Activated naive CD4-positive, alpha-beta T cell treated with anti-CD3 and anti-CD28 coated beads, Interleukin-2, amount 50 U/mL, for 16 hours (primary cell): Measurements from ENCODE around the gene TSHB.
"Not testable (repeated sequence)": the region's sequence is repeated elsewhere in the genome, so short reads cannot be mapped to it uniquely, and the experiment has no call there.

ENCODE experiments used
- DNase-seq: peaks from one replicate; pipeline ENCODE4 v3.0.0-alpha.2; 2020

Gene TSHB

DNA sequence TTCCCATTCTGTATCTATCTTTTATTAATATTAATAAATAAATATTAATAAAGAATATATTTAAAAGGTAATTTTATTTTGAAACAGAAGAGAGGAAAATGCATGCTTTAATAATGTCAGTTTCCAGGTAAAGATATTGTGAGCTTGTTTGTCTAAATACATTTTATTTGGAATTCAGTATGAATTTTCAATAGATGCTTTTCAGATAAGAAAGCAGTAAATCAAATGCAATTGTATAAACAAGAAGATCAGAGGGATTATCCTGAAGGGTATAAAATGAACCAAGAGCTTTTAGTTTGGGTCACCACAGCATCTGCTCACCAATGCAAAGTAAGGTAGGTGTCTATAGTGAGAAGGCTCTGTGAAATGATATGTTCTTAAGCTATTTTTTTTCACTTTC, at the start of gene TSHB:
TSHB (plus strand) TSS at position 301 of the 400 bp plus-strand sequence. CDS start 3,537 bp downstream, outside the sequence.
- no peak for DNase-seq

DNA sequence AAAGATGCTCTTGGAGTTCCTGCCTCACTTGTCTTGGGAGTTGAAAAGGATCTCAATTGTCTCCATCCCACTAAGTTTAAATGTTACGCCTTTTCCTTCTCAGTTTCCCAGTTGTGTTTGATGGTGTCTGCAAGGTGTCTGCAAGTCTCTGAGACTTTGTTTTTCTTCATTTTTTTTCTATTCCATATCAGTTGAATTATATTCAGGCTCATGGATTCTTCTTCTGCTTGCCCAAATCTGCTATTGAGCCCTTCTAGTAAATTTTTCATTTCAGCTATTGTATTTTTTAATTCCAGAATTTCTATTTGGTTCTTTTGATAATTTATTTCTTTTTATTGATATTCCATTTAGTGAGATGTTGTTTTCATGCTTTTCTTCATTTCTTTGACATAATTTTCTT, 47.4 kb upstream of the TSHB start:
- no peak for DNase-seq

DNA sequence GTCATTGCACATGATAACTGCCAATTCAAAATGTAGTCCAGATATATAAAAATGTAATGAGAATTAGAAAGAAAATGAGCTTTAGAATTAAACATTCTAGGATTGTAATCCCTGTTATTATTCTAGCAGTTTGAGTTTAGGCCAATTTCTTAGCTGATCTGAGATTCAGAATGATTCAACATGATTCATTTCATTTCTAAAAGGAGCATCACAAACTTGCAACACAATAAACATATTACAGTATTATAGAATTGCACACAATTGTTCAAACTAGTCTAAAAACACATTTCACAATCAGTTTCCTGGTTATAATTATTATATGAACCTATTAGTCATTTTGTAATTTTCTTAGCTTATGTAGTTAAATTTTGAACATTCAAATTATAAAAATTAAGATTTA, 43.3 kb upstream of the TSHB start:
- no peak for DNase-seq

DNA sequence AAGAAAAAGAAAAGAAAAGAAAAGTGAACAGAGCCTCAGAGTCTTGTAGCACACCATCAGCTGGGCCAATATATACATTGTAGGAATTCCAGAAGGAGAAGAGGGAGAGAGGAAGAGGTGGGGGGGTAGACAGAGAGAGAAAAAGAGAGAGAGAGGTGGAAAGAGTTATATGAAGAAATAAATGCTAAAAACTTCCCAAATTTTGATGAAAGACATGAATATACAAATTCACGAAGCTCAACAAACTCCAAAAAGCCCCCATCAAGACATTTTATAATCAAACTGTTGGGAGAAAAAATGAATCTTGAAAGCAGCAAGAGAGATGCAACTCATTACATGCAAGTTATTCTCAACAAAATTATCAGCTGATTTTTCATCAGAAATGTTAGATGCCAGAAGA, 41.5 kb upstream of the TSHB start:
- no peak for DNase-seq

GRCh38 chr1:114997510-114998289, 31.9 kb upstream of the TSHB start:
- no peak for DNase-seq

GRCh38 chr1:115006191-115006590, 23.4 kb upstream of the TSHB start:
- no peak for DNase-seq

GRCh38 chr1:115012006-115012405, 17.6 kb upstream of the TSHB start:
- DNase-seq: no peak

DNA sequence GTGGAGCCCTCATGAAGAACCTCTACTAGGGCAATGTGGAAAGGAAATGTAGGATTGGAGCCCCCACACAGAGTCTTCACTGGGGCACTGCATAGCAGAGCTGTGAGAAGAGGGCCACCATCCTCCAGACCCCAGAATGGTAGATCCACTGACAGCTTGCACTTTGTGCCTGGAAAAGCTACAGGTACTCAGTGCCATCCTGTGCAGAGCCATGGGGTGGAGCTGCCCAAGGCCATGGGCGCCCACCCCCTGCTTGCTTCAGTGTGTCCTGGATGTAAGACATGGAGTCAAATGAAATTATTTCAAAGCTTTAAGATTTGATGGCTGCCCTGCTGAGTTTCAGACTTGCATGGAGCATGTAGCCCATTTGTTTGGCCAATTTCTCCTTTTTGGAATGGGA, 17.2 kb upstream of the TSHB start:
- no peak for DNase-seq

DNA sequence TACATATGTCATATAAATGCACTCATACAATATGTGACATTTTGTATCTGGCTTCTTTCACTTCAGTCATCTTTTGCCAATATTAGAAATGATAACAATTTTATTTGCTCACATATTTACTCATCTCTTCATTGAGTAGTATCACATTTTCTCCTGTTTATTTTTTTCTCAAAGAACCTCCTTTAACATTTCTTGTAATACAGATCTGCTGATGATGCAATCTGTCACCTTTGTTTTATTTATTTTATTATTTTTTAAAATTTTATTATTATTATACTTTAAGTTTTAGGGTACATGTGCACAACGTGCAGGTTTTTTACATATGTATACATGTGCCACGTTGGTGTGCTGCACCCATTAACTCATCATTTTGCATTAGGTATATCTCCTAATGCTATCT, 15.8 kb upstream of the TSHB start:
- DNase-seq: no peak

DNA sequence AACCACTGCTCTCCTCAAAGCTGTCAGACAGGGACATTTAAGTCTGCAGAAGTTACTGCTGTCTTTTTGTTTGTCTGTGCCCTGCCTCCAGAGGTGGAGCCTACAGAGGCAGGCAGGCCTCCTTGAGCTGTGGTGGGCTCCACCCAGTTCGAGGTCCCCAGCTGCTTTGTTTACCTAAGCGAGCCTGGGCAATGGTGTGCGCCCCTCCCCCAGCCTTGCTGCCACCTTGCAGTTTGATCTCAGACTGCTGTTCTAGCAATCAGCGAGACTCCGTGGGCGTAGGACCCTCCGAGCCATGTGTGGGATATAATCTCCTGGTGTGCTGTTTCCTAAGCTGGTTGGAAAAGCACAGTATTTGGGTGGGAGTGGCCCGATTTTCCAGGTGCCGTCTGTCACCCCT, 10.1 kb upstream of the TSHB start:
- not testable (repeated sequence) for DNase-seq

GRCh38 chr1:115021145-115021544, 8.5 kb upstream of the TSHB start:
- DNase-seq: no peak

DNA sequence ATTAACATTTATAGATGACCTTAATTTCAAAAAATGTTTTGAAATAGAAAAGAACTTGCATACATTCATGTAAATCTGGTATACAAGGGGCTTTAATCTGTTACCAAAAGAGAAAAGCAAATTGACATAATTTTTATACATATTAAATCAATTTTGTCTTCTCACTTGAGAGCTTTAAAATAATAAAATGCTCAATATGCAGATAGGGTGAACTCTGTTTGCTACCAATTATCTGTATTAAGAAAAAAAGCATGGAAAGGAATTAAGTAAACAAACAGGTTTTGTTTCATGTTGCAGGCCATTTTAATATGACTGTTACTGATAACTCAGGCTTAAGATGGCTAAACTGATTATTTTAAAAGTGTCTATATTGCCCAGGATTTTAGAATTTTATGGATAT, 6.0 kb upstream of the TSHB start:
- DNase-seq: no peak

DNA sequence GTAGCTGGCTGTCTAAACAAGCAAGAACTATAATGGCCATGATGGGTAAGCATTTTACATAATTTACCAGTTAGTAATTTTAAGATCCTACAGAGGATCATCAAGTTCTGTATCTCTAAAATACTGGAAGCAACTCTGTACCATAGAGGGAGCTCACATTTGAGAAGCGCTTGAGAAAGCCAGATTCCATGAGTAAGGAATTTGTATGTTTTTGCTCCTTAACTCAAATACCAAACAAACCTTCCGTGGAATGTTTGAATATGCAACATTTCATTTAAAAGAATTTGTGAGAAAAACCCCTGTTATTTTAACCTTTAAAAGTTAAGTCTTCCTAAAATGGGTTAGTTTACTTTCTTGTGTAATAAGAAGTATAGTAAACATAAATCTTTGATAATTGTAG, 2.0 kb downstream of the TSHB start:
- no peak for DNase-seq

GRCh38 chr1:115035652-115036051, 6.0 kb downstream of the TSHB start:
- DNase-seq: no peak

GRCh38 chr1:115036814-115037507, 7.3 kb downstream of the TSHB start:
- no peak for DNase-seq

GRCh38 chr1:115040501-115040900, 10.9 kb downstream of the TSHB start:
- DNase-seq: no peak

- no peak for DNase-seq
Measured at GRCh38 chr1:115041654-115042053, 12.0 kb downstream of the TSHB start.

DNA sequence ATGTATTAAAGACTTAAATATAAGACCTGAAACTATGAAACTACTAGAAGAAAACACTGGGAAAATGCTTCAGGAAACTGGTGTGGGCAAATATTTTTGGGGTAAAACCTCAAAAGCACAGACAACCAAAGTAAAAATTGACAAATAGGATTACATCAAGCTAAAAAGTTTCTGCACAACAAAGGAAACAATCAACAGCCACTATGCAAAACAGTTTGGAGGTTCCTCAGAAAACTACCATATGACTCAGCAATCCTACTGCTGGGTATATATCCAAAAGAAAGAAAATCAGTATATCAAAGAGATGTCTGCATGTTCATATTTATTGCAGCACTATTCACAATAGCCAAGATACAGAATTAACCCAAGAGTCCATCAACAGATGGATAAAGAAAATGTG, 17.1 kb downstream of the TSHB start:
- DNase-seq: no peak

DNA sequence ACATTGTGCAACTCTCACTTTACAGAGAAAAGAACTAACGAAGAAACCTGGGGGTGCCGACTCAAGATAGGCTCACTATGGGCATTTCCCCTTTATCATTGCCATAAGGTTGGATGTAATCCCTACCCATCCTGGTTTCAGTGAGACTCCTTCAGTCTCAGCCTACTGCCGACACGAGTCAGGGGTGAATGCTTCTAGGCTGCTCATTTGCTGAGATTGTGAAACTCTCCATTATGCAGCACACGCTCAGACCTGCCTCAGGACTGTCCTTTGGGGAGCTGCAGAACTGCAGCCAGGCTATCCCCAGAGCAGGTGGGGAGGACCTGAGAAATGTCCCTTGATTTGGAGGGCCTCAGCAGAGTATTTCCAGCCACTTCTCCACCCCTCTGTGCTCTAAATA, 22.2 kb downstream of the TSHB start:
- no peak for DNase-seq

GRCh38 chr1:115052454-115053083, 22.9 kb downstream of the TSHB start:
- peak; percentile 58 for DNase-seq

- DNase-seq: no peak
Measured at GRCh38 chr1:115056395-115056798, 26.8 kb downstream of the TSHB start.

DNA sequence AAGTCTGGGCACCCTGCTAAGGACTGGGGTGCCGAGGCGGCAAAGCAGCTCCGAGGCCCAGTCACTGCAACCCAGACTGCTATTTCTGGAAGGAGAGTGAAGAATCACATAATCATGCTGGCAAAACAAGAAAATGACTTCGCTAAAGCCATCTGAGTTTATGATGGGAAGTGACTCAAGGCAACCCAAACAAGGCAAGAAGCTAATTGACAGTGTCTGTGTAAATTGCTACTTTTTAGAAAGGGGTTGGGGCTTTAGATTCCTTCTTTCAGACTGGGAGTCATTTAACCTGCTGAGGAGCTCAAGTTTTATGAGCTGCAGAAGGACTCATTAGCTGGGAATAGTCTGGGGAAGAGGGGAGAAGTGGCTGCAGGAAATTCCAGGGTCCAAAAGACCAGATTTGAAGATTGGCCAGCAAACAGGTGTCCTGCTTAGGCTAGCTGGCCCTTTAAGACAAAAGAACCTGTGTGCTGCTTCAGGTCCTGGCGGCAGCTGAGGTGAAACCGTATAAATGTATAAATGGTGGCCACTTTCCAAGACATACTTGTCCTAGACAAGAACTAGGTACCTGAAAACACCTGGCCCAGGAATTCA, 28.1 kb downstream of the TSHB start:
- DNase-seq: no peak

DNA sequence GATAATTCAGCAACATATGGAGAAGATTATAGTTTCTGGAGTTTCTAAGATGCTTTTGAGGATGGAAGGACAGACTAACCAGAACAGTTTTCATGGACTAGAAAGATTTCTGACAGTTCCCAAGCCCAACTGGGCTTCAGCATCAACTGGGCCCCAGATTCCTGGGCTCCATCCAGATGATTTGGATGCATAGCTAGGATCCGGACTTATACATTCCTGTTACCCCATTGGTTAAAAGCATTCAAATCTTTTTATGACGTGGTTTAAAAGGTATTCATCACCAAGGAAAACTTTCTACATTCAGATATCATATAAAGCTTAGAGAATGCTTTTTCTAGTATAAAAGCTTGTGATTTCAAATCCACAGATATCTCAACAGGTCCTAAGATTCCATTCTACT, 29.7 kb downstream of the TSHB start:
- DNase-seq: no peak

DNA sequence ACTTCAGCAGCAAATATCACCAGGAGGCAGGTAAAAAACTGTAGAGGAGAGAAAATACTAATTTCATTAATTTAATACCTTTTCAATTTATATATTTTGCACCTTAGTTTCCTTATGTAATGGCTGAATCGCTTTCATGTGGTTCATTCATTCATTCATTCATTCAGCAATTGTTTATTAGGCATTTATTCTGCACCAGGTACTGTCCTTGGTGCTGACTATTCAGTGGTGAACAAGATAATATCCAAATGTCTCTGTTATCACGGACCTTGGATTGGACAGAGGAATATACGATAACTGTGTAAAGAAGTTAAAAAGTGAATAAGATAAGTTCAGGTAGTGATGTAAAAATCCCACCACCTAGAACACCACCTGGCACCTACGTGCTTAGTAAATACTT, 30.9 kb downstream of the TSHB start:
- DNase-seq: no peak
